ENCODE results near the gene TMED6. TPM values are rescaled to one million over a fixed set of nuclear protein-coding genes. Genes with fewer than 3 reads are reported as not detected.
"Not testable (repeated sequence)": the region's sequence is repeated elsewhere in the genome, so short reads cannot be mapped to it uniquely, and the experiment has no call there.

TMED6 gene
- total RNA-seq, 1 experiment from 2014 or later: 0.72 TPM

- TF ChIP-seq ZNF232 (CRISPR knock-in tag; IDR thresholded peaks at IDR 0.05) (no peak), ZMAT4 (CRISPR knock-in tag; IDR thresholded peaks at IDR 0.05) (no peak), JUN (CRISPR knock-in tag; IDR thresholded peaks at IDR 0.05) (no peak), RELA (CRISPR knock-in tag; IDR thresholded peaks at IDR 0.05; ENCODE audit: borderline replicate concordance) (no peak), CREB1 (CRISPR knock-in tag; IDR thresholded peaks at IDR 0.05) (no peak), ZNF317 (CRISPR knock-in tag; IDR thresholded peaks at IDR 0.05; ENCODE audit: borderline replicate concordance, low read depth) (no peak), ZNF263 (CRISPR knock-in tag; IDR thresholded peaks at IDR 0.05; ENCODE audit: low read depth) (no peak), JAZF1 (CRISPR knock-in tag; IDR thresholded peaks at IDR 0.05) (no peak)
Observed at GRCh38 chr16:69363281-69363717, 11.7 kb upstream of the TMED6 start (continued).

DNA sequence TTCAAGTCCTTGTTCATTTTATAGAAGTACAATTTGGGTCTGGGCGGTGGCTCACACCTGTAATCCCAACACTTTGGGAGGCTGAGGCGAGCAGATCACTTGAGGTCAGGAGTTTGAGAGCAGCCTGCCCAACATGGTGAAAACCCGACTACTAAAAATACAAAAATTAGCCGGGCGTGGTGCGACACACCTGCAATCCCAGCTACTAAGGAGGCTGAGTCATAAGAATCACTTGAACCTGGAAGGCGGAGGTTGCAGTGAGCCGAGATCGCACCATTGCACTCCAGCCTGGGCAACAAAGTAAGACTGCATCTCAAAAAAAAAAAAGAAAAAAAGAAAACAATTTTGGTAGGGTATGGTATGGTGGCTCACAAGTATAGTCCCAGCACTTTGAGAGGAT is 8.5 kb upstream of the TMED6 start:
- CTCF ChIA-PET; DNase-seq (ENCODE audit: low spot score); H3K9me3 Mint-ChIP-seq; H3K4me3 Mint-ChIP-seq; POLR2A ChIA-PET; ATAC-seq; H3K27ac Mint-ChIP-seq; H3K36me3 Mint-ChIP-seq; H3K4me1 Mint-ChIP-seq; H3K27me3 Mint-ChIP-seq (ENCODE audit: low read depth): not testable (repeated sequence)

DNA sequence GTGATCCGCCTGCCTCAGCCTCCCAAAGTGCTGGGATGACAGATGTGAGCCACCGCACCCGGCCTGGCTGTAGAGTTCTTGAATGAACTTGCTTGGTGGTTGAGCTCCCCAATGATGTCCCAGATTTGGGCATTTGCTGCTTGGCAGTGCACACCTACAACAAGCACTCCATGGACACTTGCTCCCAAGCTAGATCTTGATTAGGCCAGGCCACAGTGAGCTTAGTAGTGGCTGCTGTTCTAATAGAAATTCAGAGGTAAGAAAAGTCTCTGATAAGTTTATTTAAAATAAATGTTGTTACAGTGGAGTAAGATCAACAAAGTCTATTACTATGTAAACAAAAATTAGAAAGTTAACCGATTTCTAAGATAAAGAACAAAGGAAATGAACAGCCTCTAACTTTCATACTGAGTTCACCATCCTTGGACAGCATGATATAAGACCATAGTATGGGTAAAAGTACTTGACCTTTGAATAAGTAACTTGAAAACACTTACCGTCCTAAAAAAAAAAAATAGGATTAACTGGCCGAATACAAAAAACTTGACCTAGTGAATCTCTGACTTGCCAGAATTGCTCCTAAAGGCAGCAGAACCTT is 951 bp downstream of the TMED6 start:
- DNase-seq (ENCODE audit: low spot score) (no peak), ATAC-seq (no peak)
- H3K9me3 Mint-ChIP-seq: no peaks in the 10 kb centered on the region
- no peaks in the 10 kb centered on the region for H3K4me1 Mint-ChIP-seq
- TF ChIP-seq ZSCAN18 (CRISPR knock-in tag; IDR thresholded peaks at IDR 0.05) (no peak), PRRX2 (CRISPR knock-in tag; IDR thresholded peaks at IDR 0.05) (no peak), ZNF232 (CRISPR knock-in tag; IDR thresholded peaks at IDR 0.05) (no peak), SMAD4 (CRISPR knock-in tag; IDR thresholded peaks at IDR 0.05) (no peak), ELF4 (CRISPR knock-in tag; IDR thresholded peaks at IDR 0.05; ENCODE audit: low read depth) (no peak), NR1H2 (CRISPR knock-in tag; IDR thresholded peaks at IDR 0.05) (no peak), ZMAT4 (CRISPR knock-in tag; IDR thresholded peaks at IDR 0.05) (no peak)
- TF ChIP-seq, protein P1, sequence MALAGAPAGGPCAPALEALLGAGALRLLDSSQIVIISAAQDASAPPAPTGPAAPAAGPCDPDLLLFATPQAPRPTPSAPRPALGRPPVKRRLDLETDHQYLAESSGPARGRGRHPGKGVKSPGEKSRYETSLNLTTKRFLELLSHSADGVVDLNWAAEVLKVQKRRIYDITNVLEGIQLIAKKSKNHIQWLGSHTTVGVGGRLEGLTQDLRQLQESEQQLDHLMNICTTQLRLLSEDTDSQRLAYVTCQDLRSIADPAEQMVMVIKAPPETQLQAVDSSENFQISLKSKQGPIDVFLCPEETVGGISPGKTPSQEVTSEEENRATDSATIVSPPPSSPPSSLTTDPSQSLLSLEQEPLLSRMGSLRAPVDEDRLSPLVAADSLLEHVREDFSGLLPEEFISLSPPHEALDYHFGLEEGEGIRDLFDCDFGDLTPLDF (CRISPR knock-in tag; IDR thresholded peaks at IDR 0.05): no peak
- TF ChIP-seq, protein P2, sequence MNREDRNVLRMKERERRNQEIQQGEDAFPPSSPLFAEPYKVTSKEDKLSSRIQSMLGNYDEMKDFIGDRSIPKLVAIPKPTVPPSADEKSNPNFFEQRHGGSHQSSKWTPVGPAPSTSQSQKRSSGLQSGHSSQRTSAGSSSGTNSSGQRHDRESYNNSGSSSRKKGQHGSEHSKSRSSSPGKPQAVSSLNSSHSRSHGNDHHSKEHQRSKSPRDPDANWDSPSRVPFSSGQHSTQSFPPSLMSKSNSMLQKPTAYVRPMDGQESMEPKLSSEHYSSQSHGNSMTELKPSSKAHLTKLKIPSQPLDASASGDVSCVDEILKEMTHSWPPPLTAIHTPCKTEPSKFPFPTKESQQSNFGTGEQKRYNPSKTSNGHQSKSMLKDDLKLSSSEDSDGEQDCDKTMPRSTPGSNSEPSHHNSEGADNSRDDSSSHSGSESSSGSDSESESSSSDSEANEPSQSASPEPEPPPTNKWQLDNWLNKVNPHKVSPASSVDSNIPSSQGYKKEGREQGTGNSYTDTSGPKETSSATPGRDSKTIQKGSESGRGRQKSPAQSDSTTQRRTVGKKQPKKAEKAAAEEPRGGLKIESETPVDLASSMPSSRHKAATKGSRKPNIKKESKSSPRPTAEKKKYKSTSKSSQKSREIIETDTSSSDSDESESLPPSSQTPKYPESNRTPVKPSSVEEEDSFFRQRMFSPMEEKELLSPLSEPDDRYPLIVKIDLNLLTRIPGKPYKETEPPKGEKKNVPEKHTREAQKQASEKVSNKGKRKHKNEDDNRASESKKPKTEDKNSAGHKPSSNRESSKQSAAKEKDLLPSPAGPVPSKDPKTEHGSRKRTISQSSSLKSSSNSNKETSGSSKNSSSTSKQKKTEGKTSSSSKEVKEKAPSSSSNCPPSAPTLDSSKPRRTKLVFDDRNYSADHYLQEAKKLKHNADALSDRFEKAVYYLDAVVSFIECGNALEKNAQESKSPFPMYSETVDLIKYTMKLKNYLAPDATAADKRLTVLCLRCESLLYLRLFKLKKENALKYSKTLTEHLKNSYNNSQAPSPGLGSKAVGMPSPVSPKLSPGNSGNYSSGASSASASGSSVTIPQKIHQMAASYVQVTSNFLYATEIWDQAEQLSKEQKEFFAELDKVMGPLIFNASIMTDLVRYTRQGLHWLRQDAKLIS (CRISPR knock-in tag; IDR thresholded peaks at IDR 0.05; ENCODE audit: borderline replicate concordance): no peak
- POLR2A ChIA-PET: no interaction called here
- no peak overlapping the region for H3K4me3 Mint-ChIP-seq
- no peak overlapping the region for H3K27ac Mint-ChIP-seq
- H3K36me3 Mint-ChIP-seq: no peaks in the 10 kb centered on the region; the same call in 1 of the 2 replicates
- CTCF ChIA-PET: no interaction called here
- H3K27me3 Mint-ChIP-seq (ENCODE audit: low read depth): no peaks in the 10 kb centered on the region

All from WTC11 (cell line).